GM13977 (cell line): Measurements from ENCODE around the gene BMPER.

ENCODE experiments used
- DNase-seq: peaks from one replicate; pipeline ENCODE4 v3.0.0; 2012; ENCODE audit warnings: low spot score
- CTCF ChIP-seq: IDR thresholded peaks from 2 replicates; pipeline ENCODE4 v1.5.1; 2012; ENCODE audit warnings: mild to moderate bottlenecking, control low read depth; ENCODE audit not compliant: insufficient read depth; ENCODE audit errors: extremely low read depth, missing control alignments
- in situ Hi-C: fragments of 300-500 bp; cut with MboI; formaldehyde crosslinking; loops from one replicate; pipeline ENCODE4 v1.12.0; 2022; ENCODE audit warnings: low sequenced_read_pairs, low pct_unique_long_range_greater_than_20kb, mixed read lengths, inconsistent platforms; ENCODE audit not compliant: unreplicated experiment

Gene BMPER

GRCh38 chr7:34075523-34076370, 170.4 kb downstream of the BMPER start:
- in situ Hi-C loops: no loop called here
- no peak for DNase-seq
- TF ChIP-seq CTCF: no peak

- TF ChIP-seq CTCF: no peak
- in situ Hi-C loops: no loop called here
- no peak for DNase-seq
Measured at GRCh38 chr7:34077168-34077567, 171.8 kb downstream of the BMPER start.

GRCh38 chr7:34078864-34079263, 173.5 kb downstream of the BMPER start:
- no peak for TF ChIP-seq CTCF
- in situ Hi-C loops: no loop called here
- DNase-seq: no peak

- no peak for DNase-seq
- in situ Hi-C loops: no loop called here
- no peak for TF ChIP-seq CTCF
Measured at GRCh38 chr7:34080513-34080912, 175.2 kb downstream of the BMPER start.

GRCh38 chr7:34081935-34082334, 176.6 kb downstream of the BMPER start:
- no peak for DNase-seq
- in situ Hi-C loops: no loop called here
- TF ChIP-seq CTCF: no peak

- in situ Hi-C loops: no loop called here
- no peak for DNase-seq
- TF ChIP-seq CTCF: no peak
Measured at GRCh38 chr7:34083440-34083839, 178.1 kb downstream of the BMPER start.
